ENCODE results near the gene SLC40A1.

Gene SLC40A1

GRCh38 chr2:189534854-189535832, 45.4 kb downstream of the SLC40A1 start:
- no peaks in the 10 kb centered on the region for H3F3A ChIP-seq (ENCODE audit: control insufficient read depth, insufficient read depth)
- no peaks in the 10 kb centered on the region for H3K4me1 ChIP-seq (ENCODE audit: control insufficient read depth, low read length)
- H3K27ac ChIP-seq (ENCODE audit: low read depth, low read length) = no peak overlapping the region
- TF ChIP-seq CTCF (IDR thresholded peaks at IDR 0.05; ENCODE audit: low read depth, low read length, poor library complexity, severe bottlenecking) = no peak
- no peak for TF ChIP-seq EZH2phosphoT487 (IDR thresholded peaks at IDR 0.05; ENCODE audit: borderline replicate concordance, low read length)
- H3K4me3 ChIP-seq (ENCODE audit: low read length) = no peak overlapping the region
- no peaks in the 10 kb centered on the region for H3K36me3 ChIP-seq (ENCODE audit: control insufficient read depth, low read length)
- H3K9me2 ChIP-seq (replicated peaks; ENCODE audit: control insufficient read depth, low read length) = no peaks in the 10 kb centered on the region
- peaks cover 6% of the 10 kb centered on the region; the same call in 1 of the 2 replicates for H3K27me3 ChIP-seq (ENCODE audit: control insufficient read depth, low read length)
- H3K79me2 ChIP-seq (ENCODE audit: control insufficient read depth, low read length) = no peaks in the 10 kb centered on the region
- no peak overlapping the region for H3K4me2 ChIP-seq (ENCODE audit: low read length)
- H3K9me3 ChIP-seq (ENCODE audit: control insufficient read depth, insufficient read depth, low read length) = no peaks in the 10 kb centered on the region
- H4K20me1 ChIP-seq (ENCODE audit: control insufficient read depth, insufficient read depth, low read depth, low read length) = no peaks in the 10 kb centered on the region

GRCh38 chr2:189533288-189534035, 47.1 kb downstream of the SLC40A1 start:
- Histone ChIP-seq H3K36me3 (ENCODE audit: control insufficient read depth, low read length) (no peaks in the 10 kb centered on the region), H3K9me3 (ENCODE audit: control insufficient read depth, insufficient read depth, low read length) (no peaks in the 10 kb centered on the region), H3K79me2 (ENCODE audit: control insufficient read depth, low read length) (no peaks in the 10 kb centered on the region), H3K4me2 (ENCODE audit: low read length) (no peak overlapping the region), H3K4me1 (ENCODE audit: control insufficient read depth, low read length) (no peaks in the 10 kb centered on the region), H3K27me3 (ENCODE audit: control insufficient read depth, low read length) (peaks cover 6% of the 10 kb centered on the region; the same call in 1 of the 2 replicates), H3K4me3 (ENCODE audit: low read length) (no peak overlapping the region), H4K20me1 (ENCODE audit: control insufficient read depth, insufficient read depth, low read depth, low read length) (no peaks in the 10 kb centered on the region), H3F3A (ENCODE audit: control insufficient read depth, insufficient read depth) (no peaks in the 10 kb centered on the region), H3K9me2 (replicated peaks; ENCODE audit: control insufficient read depth, low read length) (no peaks in the 10 kb centered on the region), H3K27ac (ENCODE audit: low read depth, low read length) (no peak overlapping the region)
- TF ChIP-seq EZH2phosphoT487 (IDR thresholded peaks at IDR 0.05; ENCODE audit: borderline replicate concordance, low read length) (no peak), CTCF (IDR thresholded peaks at IDR 0.05; ENCODE audit: low read depth, low read length, poor library complexity, severe bottlenecking) (no peak)

- no peak overlapping the region for H3K27ac ChIP-seq (ENCODE audit: low read depth, low read length)
- no peaks in the 10 kb centered on the region for H4K20me1 ChIP-seq (ENCODE audit: control insufficient read depth, insufficient read depth, low read depth, low read length)
- no peaks in the 10 kb centered on the region for H3F3A ChIP-seq (ENCODE audit: control insufficient read depth, insufficient read depth)
- H3K4me3 ChIP-seq (ENCODE audit: low read length) = no peak overlapping the region
- TF ChIP-seq CTCF (IDR thresholded peaks at IDR 0.05; ENCODE audit: low read depth, low read length, poor library complexity, severe bottlenecking) (no peak), EZH2phosphoT487 (IDR thresholded peaks at IDR 0.05; ENCODE audit: borderline replicate concordance, low read length) (no peak)
- no peaks in the 10 kb centered on the region for H3K79me2 ChIP-seq (ENCODE audit: control insufficient read depth, low read length)
- H3K36me3 ChIP-seq (ENCODE audit: control insufficient read depth, low read length) = no peaks in the 10 kb centered on the region
- H3K4me2 ChIP-seq (ENCODE audit: low read length) = no peak overlapping the region
- no peaks in the 10 kb centered on the region for H3K9me3 ChIP-seq (ENCODE audit: control insufficient read depth, insufficient read depth, low read length)
- H3K9me2 ChIP-seq (replicated peaks; ENCODE audit: control insufficient read depth, low read length) = no peaks in the 10 kb centered on the region
- no peaks in the 10 kb centered on the region for H3K4me1 ChIP-seq (ENCODE audit: control insufficient read depth, low read length)
- H3K27me3 ChIP-seq (ENCODE audit: control insufficient read depth, low read length) = no peaks in the 10 kb centered on the region
Observed at GRCh38 chr2:189530965-189531637, 49.5 kb downstream of the SLC40A1 start.

All from DOHH2 (cell line).